Thoracic aorta (tissue), 2 donors: ENCODE data around the gene NDUFB7. TPM values are rescaled to one million over a fixed set of nuclear protein-coding genes. Genes with fewer than 3 reads are reported as not detected.
"Not testable (repeated sequence)": the region's sequence is repeated elsewhere in the genome, so short reads cannot be mapped to it uniquely, and the experiment has no call there.

Source experiments
- ATAC-seq: fragments of 150-250 bp; one replicate; pipeline ENCODE4 v1.8.0; 2017; ENCODE audit warnings: low read depth; ENCODE audit not compliant: insufficient number of reproducible peaks, low FRiP score
- DNase-seq: peaks from one replicate; pipeline ENCODE4 v3.0.0-alpha.2; 2020; ENCODE audit warnings: low spot score
- H3K27ac ChIP-seq, 2 donors: fragments of 200-600 bp; sonication (generic); 1 replicate in 1 of 2; 2 replicates in 1 of 2; pipeline ENCODE4 v1.5.1; 2016; ENCODE audit warnings: mild to moderate bottlenecking in 2 of 2, moderate library complexity in 2 of 2
- H3K27me3 ChIP-seq: fragments of 200-600 bp; sonication (generic); replicated peaks from 2 replicates; pipeline ENCODE4 v1.6.0; 2016; ENCODE audit warnings: mild to moderate bottlenecking; ENCODE audit not compliant: insufficient read depth
- H3K36me3 ChIP-seq: fragments of 200-600 bp; sonication (generic); one replicate; pipeline ENCODE4 v1.5.1; 2016
- H3K4me1 ChIP-seq, 2 donors: fragments of 200-600 bp; sonication (generic); 1 replicate in 1 of 2; 2 replicates in 1 of 2; pipeline versions ENCODE4 v1.5.1 to v1.6.0; 2016; ENCODE audit warnings: low read depth in 2 of 2, mild to moderate bottlenecking in 1 of 2; ENCODE audit not compliant: control insufficient read depth in 1 of 2
- H3K4me3 ChIP-seq: fragments of 200-600 bp; sonication (generic); 2 replicates; pipeline ENCODE4 v1.5.1; 2016; ENCODE audit warnings: mild to moderate bottlenecking
- H3K9me3 ChIP-seq: fragments of 200-600 bp; sonication (generic); 2 replicates; pipeline ENCODE4 v1.5.1; 2016
- CTCF ChIP-seq: fragments of 200-600 bp; sonication (generic); IDR thresholded peaks from one replicate; pipeline ENCODE4 v1.5.1; 2019; ENCODE audit warnings: antibody characterized with exemption
- total RNA-seq, 2 donors: library from RNA; depleted of rRNA; stranded (reverse); fragments of >200 nt; gene quantifications; one replicate each; pipeline versions ENCODE4 v1.1.0 to v1.2.3, GENCODE V29; 2016

Gene NDUFB7
- total RNA-seq, 2 donors from 2014 or later, result 179 to 251 TPM

- no peaks in the 10 kb centered on the region for H3K27me3 ChIP-seq
- DNase-seq (no peak), ATAC-seq (no peak)
- H3K9me3 ChIP-seq, result no peaks in the 10 kb centered on the region
- H3K27ac ChIP-seq, result no peak overlapping the region
- no peak overlapping the region for H3K4me3 ChIP-seq
- no peaks in the 10 kb centered on the region for H3K4me1 ChIP-seq
- TF ChIP-seq CTCF, result no peak
- no peaks in the 10 kb centered on the region for H3K36me3 ChIP-seq
These were observed 40.8 kb upstream of the NDUFB7 start for GRCh38 chr19:14612657-14613056.

- not testable (repeated sequence) for H3K27ac ChIP-seq, H3K27me3 ChIP-seq, H3K4me1 ChIP-seq, H3K4me3 ChIP-seq, H3K9me3 ChIP-seq, ATAC-seq, H3K36me3 ChIP-seq, DNase-seq
These were observed 40.4 kb upstream of the NDUFB7 start for GRCh38 chr19:14612242-14612641.

GRCh38 chr19:14611051-14611450 lies 39.2 kb upstream of the NDUFB7 start:
- no peak for TF ChIP-seq CTCF
- no peaks in the 10 kb centered on the region for H3K27me3 ChIP-seq
- no peaks in the 10 kb centered on the region for H3K36me3 ChIP-seq
- ATAC-seq (no peak), DNase-seq (no peak)
- no peak overlapping the region for H3K27ac ChIP-seq
- H3K4me3 ChIP-seq, result no peak overlapping the region
- no peaks in the 10 kb centered on the region for H3K9me3 ChIP-seq
- H3K4me1 ChIP-seq, result no peaks in the 10 kb centered on the region

- no peak for TF ChIP-seq CTCF
- Histone ChIP-seq H3K27me3 (no peaks in the 10 kb centered on the region), H3K27ac (no peak overlapping the region), H3K4me1 (no peaks in the 10 kb centered on the region), H3K36me3 (no peaks in the 10 kb centered on the region), H3K4me3 (no peak overlapping the region), H3K9me3 (no peaks in the 10 kb centered on the region)
- no peak for DNase-seq
- no peak for ATAC-seq
These were observed 34.8 kb upstream of the NDUFB7 start for GRCh38 chr19:14606627-14607026.

GRCh38 chr19:14603990-14604387 lies 32.1 kb upstream of the NDUFB7 start:
- DNase-seq (no peak), ATAC-seq (no peak)
- H3K4me3 ChIP-seq, result no peak overlapping the region
- no peaks in the 10 kb centered on the region for H3K27me3 ChIP-seq
- H3K27ac ChIP-seq, result no peak overlapping the region
- H3K9me3 ChIP-seq, result no peaks in the 10 kb centered on the region
- no peak for TF ChIP-seq CTCF
- H3K36me3 ChIP-seq, result no peaks in the 10 kb centered on the region
- H3K4me1 ChIP-seq, result no peaks in the 10 kb centered on the region

- no peak overlapping the region for H3K4me3 ChIP-seq
- H3K27ac ChIP-seq, result no peak overlapping the region
- no peak for ATAC-seq
- no peaks in the 10 kb centered on the region for H3K27me3 ChIP-seq
- DNase-seq, result no peak
- H3K4me1 ChIP-seq, result no peaks in the 10 kb centered on the region
- no peak for TF ChIP-seq CTCF
- H3K9me3 ChIP-seq, result no peaks in the 10 kb centered on the region
- H3K36me3 ChIP-seq, result no peaks in the 10 kb centered on the region
These were observed 27.8 kb upstream of the NDUFB7 start for GRCh38 chr19:14599548-14600147.
